Cardiac fibroblast (primary cell): Measurements from ENCODE around the gene CNGA3.
A peak's percentile ranks its signal among the peaks of the same experiment; 100 is the strongest.

Experiments used
- DNase-seq, 2 donors: peaks; one replicate each; pipeline versions ENCODE4 v3.0.0 to v3.0.0-alpha.2; 2010; ENCODE audit warnings: low read depth in 2 of 2
- H3K4me3 ChIP-seq, 2 donors: replicated peaks in 1 of 2; 1 replicate in 1 of 2; 2 replicates in 1 of 2; pipeline ENCODE4 v1.5.1; 2011; ENCODE audit warnings: low read depth in 2 of 2, low read length in 2 of 2, mild to moderate bottlenecking in 2 of 2, moderate library complexity in 1 of 2
- TF ChIP-seq, protein P1 (sequence below): IDR thresholded peaks from one replicate; pipeline ENCODE4 v1.5.1; 2011; ENCODE audit warnings: low read depth, mild to moderate bottlenecking, low read length, inconsistent platforms

CNGA3 gene

GRCh38 chr2:98327776-98328175 lies 18.5 kb upstream of the CNGA3 start:
- no peak for DNase-seq
- H3K4me3 ChIP-seq, result no peak overlapping the region
- TF ChIP-seq, protein P1, sequence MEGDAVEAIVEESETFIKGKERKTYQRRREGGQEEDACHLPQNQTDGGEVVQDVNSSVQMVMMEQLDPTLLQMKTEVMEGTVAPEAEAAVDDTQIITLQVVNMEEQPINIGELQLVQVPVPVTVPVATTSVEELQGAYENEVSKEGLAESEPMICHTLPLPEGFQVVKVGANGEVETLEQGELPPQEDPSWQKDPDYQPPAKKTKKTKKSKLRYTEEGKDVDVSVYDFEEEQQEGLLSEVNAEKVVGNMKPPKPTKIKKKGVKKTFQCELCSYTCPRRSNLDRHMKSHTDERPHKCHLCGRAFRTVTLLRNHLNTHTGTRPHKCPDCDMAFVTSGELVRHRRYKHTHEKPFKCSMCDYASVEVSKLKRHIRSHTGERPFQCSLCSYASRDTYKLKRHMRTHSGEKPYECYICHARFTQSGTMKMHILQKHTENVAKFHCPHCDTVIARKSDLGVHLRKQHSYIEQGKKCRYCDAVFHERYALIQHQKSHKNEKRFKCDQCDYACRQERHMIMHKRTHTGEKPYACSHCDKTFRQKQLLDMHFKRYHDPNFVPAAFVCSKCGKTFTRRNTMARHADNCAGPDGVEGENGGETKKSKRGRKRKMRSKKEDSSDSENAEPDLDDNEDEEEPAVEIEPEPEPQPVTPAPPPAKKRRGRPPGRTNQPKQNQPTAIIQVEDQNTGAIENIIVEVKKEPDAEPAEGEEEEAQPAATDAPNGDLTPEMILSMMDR, result no peak

DNA sequence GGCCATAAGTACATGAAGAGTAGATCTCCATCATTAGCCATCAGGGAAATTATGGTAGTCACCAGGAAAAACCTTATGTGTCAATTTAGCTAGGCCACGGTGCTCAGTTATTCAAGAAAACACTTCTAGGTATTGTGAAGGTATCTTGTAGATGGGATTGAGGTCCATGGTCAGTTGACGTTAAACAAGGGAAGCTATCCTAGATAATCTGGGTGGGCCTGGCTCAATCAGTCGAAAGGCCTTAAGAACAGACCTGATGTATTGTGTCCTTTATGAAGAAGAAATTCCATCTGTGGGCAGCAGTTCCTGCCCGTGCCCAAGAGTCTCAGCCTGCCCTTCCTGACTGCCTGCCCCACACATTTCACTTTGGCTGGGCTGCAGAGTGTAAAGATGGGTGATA lies 16.7 kb upstream of the CNGA3 start:
- no peak overlapping the region for H3K4me3 ChIP-seq
- TF ChIP-seq, protein P1, result no peak
- no peak for DNase-seq

DNA sequence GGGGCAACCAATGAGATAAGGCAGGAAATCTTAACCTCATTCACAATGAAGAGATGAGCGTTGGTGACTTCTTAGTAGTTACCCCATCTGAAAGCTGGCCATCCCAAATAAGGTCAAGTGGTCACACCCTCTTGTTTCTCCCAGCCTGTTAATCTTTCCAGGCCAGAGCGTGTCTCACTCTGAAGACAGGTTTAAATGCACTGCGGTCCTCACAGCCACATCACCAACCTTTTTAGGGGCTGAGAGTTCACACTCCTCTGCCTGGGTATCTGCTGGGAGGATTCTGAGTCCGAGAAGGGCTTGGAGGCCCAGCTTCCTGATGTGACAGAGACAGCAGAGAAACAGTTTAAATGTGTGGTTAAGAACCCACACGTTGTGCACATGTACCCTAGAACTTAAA lies 13.3 kb upstream of the CNGA3 start:
- H3K4me3 ChIP-seq, result no peak overlapping the region
- TF ChIP-seq, protein P1, result no peak
- no peak for DNase-seq

- peak in 1 of 2 donors; percentile 49 for DNase-seq
- no peak overlapping the region for H3K4me3 ChIP-seq
- TF ChIP-seq, protein P1, result no peak
Observed at GRCh38 chr2:98333922-98334321, 12.3 kb upstream of the CNGA3 start.

DNA sequence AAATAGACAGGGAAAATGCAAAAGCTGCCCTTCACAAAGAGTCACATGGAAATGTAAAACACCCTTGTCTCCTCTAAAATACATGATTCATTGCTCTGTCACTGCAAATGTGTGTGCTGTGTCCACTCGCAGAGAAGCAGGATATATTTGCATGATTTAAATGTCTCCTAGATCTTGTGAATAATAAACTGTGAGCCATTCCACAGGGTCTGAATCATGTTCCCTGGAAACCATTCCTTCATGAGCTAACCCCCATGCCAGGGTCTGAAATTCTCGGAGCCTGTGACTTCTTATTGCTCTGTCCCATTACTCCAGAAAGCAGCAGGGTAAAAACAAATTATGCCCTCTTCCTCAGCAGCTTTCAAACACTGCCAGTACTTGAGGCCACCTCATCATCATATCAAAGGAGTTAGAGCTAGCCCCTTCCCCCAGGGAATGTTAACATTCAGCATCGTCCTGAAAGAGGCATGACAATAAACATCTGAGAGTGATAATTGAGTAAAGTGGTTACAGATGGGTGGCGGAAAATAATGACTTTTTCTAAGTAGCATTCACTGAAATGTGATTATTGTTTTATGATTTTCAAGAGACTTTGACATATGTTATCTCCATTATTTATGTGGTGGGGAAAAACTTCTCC lies 11.7 kb upstream of the CNGA3 start:
- peak; percentile 59 to 95 for DNase-seq
- H3K4me3 ChIP-seq, result no peak overlapping the region
- TF ChIP-seq, protein P1, result no peak

DNA sequence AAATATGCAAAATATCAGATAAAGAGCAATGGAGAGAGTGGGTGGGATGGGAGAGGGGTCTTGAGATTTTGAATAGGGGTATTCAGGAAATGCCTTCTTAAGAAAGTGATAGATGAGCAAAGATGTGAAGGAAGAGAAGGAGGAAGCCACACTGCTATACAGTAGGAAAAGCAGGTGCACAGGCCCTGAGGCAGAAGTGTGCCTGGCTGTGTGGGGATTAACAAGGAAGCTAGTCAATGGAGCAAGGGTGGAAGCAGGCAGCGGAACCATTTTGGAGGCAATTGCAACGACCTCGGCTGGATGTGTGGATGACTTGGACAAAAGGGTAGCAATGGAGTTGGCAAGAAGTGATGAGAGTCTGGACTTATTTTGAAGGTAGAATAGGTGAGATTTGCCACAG lies 11.0 kb upstream of the CNGA3 start:
- H3K4me3 ChIP-seq, result no peak overlapping the region
- DNase-seq, result no peak
- TF ChIP-seq, protein P1, result no peak

DNA sequence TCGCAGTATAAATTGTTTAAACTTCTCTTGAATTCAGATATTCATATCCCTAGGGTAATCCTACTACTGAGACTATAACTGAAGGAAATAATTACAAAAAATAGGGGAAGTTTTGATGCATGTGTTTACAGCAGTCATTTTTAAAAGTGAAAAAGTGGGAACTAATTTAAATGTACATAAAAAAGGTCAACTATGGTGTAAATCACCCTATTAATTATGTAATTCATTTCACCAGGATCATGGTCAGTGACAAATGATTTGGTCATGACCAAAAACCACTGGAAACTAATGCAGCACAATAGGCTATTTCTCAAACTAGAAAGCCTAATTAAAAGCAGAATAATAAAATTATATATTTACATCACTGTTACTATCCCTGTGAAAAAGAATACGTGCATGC lies 5.0 kb upstream of the CNGA3 start:
- no peak overlapping the region for H3K4me3 ChIP-seq
- TF ChIP-seq, protein P1, result no peak
- DNase-seq, result no peak
